Measurements from ENCODE around the gene IGF1R. TPM values are rescaled to one million over a fixed set of nuclear protein-coding genes. Genes with fewer than 3 reads are reported as not detected.

IGF1R gene
- total and polyA plus RNA-seq, 2 donors (not counting 3 experiments of a cell fraction or from before 2014, with no cell fraction given): 16.1 to 59.1 TPM

- Histone ChIP-seq H3K9me3 (replicated peaks; ENCODE audit: control insufficient read depth, insufficient read depth, low read length) (no peaks in the 10 kb centered on the region), H3K9ac (replicated peaks; ENCODE audit: extremely low read depth, insufficient read depth, low read length) (no peak overlapping the region), H2AFZ (ENCODE audit: low read depth, low read length) (no peak overlapping the region), H3K36me3 (ENCODE audit: control insufficient read depth in 2 of 2, extremely low read depth in 1 of 2, insufficient read depth in 2 of 2, low read length in 2 of 2) (no peaks in the 10 kb centered on the region), H3K4me2 (ENCODE audit: insufficient read depth, low read length) (no peak overlapping the region), H3K27ac (ENCODE audit: insufficient read depth, low read depth, low read length) (no peak overlapping the region), H3K4me3 (replicated peaks in 1 of 3; ENCODE audit: insufficient read depth in 1 of 3, low read depth in 1 of 3, low read length in 3 of 3) (no peak overlapping the region), H4K20me1 (replicated peaks; ENCODE audit: control insufficient read depth, extremely low read depth, insufficient read depth, low read length) (no peaks in the 10 kb centered on the region), H3K79me2 (ENCODE audit: control insufficient read depth, insufficient read depth, low read length) (no peaks in the 10 kb centered on the region), H3K4me1 (ENCODE audit: control insufficient read depth, extremely low read depth, insufficient read depth, low read length) (no peaks in the 10 kb centered on the region), H3K9me1 (replicated peaks; ENCODE audit: control insufficient read depth, extremely low read depth, insufficient read depth, low read length) (no peaks in the 10 kb centered on the region), H3K27me3 (ENCODE audit: control insufficient read depth in 2 of 2, insufficient read depth in 2 of 2, low read length in 2 of 2) (no peaks in the 10 kb centered on the region)
- intact Hi-C loops (cut with micrococcal nuclease) (no loop called here), dilution Hi-C loops (cut with MboI; ENCODE audit: extremely low pct_ligation_motif_present, low sequenced_read_pairs) (loop anchor here (25.0 kb wide), 1 partner anchor 213 kb away; no protein-coding TSS in a partner anchor)
- no TSS peak for BruUV-seq (replicated peaks)
- ChIA-PET CTCF (no interaction called here), POLR2A (no interaction called here)
- TF ChIP-seq JUN (IDR thresholded peaks at IDR 0.05; ENCODE audit: borderline replicate concordance, insufficient read depth, insufficient read length, low read depth) (no peak), POLR2AphosphoS5 (IDR thresholded peaks at IDR 0.05; ENCODE audit: insufficient read depth, low read depth, low read length) (no peak), GATA2 (IDR thresholded peaks at IDR 0.05; ENCODE audit: insufficient read depth, insufficient read length, low read depth, low read length) (no peak), FOS (IDR thresholded peaks at IDR 0.05; ENCODE audit: borderline replicate concordance, insufficient read depth, low read length) (no peak), CTCF (IDR thresholded peaks at IDR 0.05; ENCODE audit: extremely low read depth in 1 of 2, insufficient read depth in 1 of 2, low read depth in 1 of 2, low read length in 2 of 2) (no peak), MYC (IDR thresholded peaks at IDR 0.05; ENCODE audit: low read depth, low read length) (no peak), EZH2 (IDR thresholded peaks at IDR 0.05; ENCODE audit: borderline replicate concordance, low read depth, low read length, severe bottlenecking) (no peak), MAX (IDR thresholded peaks at IDR 0.05; ENCODE audit: insufficient read depth, insufficient read length) (no peak), POLR2A (IDR thresholded peaks at IDR 0.05; ENCODE audit: low read depth, low read length) (no peak)
- DNase-seq (ENCODE audit: low read depth, low spot score): no peak
- no peak for FAIRE-seq
These were observed 227.0 kb downstream of the IGF1R start for GRCh38 chr15:98875309-98875708.
